Right forelimb (tissue), 1 donor: ENCODE data around the gene TACC3.
A peak's percentile ranks its signal among the peaks of the same experiment; 100 is the strongest.

Source experiments
- DNase-seq: peaks from one replicate; pipeline ENCODE4 v3.0.0-alpha.2; 2018

Gene TACC3

GRCh38 chr4:1705732-1706131 is 15.6 kb upstream of the TACC3 start:
- DNase-seq: no peak

GRCh38 chr4:1706358-1706757 is 15.0 kb upstream of the TACC3 start:
- no peak for DNase-seq

GRCh38 chr4:1708581-1708980 is 12.7 kb upstream of the TACC3 start:
- DNase-seq: no peak

- DNase-seq: no peak
Measured at GRCh38 chr4:1711055-1711570, 10.2 kb upstream of the TACC3 start.

- DNase-seq: peak; percentile 72
Measured at GRCh38 chr4:1711571-1712215, 9.6 kb upstream of the TACC3 start.

- peak; percentile 94 for DNase-seq
Measured at GRCh38 chr4:1712216-1713002, 8.9 kb upstream of the TACC3 start, which contains the start of gene SLBP. Gene SLBP (minus strand): TSS chr4:1712319. CDS start chr4:1712188, 131 bp downstream.

- no peak for DNase-seq
Measured at GRCh38 chr4:1713003-1713851, 8.1 kb upstream of the TACC3 start.

GRCh38 chr4:1714303-1715001 is 6.9 kb upstream of the TACC3 start:
- DNase-seq: no peak

GRCh38 chr4:1715002-1715758 is 6.1 kb upstream of the TACC3 start:
- no peak for DNase-seq

- no peak for DNase-seq
Measured at GRCh38 chr4:1716065-1716945, 5.0 kb upstream of the TACC3 start.

GRCh38 chr4:1717129-1718094 is 3.9 kb upstream of the TACC3 start:
- DNase-seq: no peak

- DNase-seq: no peak
Measured at GRCh38 chr4:1718095-1718850, 3.0 kb upstream of the TACC3 start.

GRCh38 chr4:1720163-1720983 is 948 bp upstream of the TACC3 start:
- DNase-seq: no peak

- no peak for DNase-seq
Measured at GRCh38 chr4:1721666-1722550, 587 bp downstream of the TACC3 start.

GRCh38 chr4:1722551-1723118 is 1.3 kb downstream of the TACC3 start:
- DNase-seq: no peak

- DNase-seq: no peak
Measured at GRCh38 chr4:1723131-1723801, 1.9 kb downstream of the TACC3 start.
